Measurements from ENCODE around the gene TM7SF2. TPM values are rescaled to one million over a fixed set of nuclear protein-coding genes. Genes with fewer than 3 reads are reported as not detected.

Gene TM7SF2
- polyA plus RNA-seq, 3 donors = 1.8 to 4.5 (median 1.8) TPM

- no peak for DNase-seq
- H3K4me1 ChIP-seq (ENCODE audit: control insufficient read depth in 1 of 2, insufficient read depth in 2 of 2, low read length in 2 of 2) = peaks cover 8 to 13% of the 10 kb centered on the region in 2 donors
- intact Hi-C loops (cut with micrococcal nuclease) = no loop called here
- H3K27me3 ChIP-seq (ENCODE audit: control insufficient read depth in 2 of 2, insufficient read depth in 2 of 2, low read length in 2 of 2) = no peaks in the 10 kb centered on the region
- no peaks in the 10 kb centered on the region for H4K20me1 ChIP-seq (ENCODE audit: insufficient read depth, low read length)
- H3K79me2 ChIP-seq (ENCODE audit: insufficient read depth, low read length) = no peaks in the 10 kb centered on the region
- no peak overlapping the region for H2AFZ ChIP-seq (ENCODE audit: insufficient read depth, low read depth, low read length, poor library complexity, severe bottlenecking)
- no peak overlapping the region for H3K9ac ChIP-seq (ENCODE audit: insufficient read depth, low read length, poor library complexity, severe bottlenecking)
- H3K4me3 ChIP-seq (replicated peaks in 1 of 3; ENCODE audit: low read depth in 2 of 3, low read length in 3 of 3) = no peak overlapping the region
- H3K27ac Mint-ChIP-seq = no peak overlapping the region
- no peaks in the 10 kb centered on the region for H3K36me3 ChIP-seq (replicated peaks in 1 of 2; ENCODE audit: control insufficient read depth in 1 of 2, insufficient read depth in 2 of 2, low read length in 2 of 2)
- no peak overlapping the region for H3K4me2 ChIP-seq (replicated peaks; ENCODE audit: extremely low read depth, low read length, poor library complexity, severe bottlenecking)
- H3K27ac ChIP-seq (ENCODE audit: low read depth in 1 of 2, low read length in 2 of 2) = no peak overlapping the region
- peaks cover 15% of the 10 kb centered on the region for H3K4me1 Mint-ChIP-seq
- peaks cover 0 to 1% (median 0%) of the 10 kb centered on the region in 3 donors for H3K27me3 Mint-ChIP-seq (ENCODE audit: low read depth in 3 of 3)
- no peaks in the 10 kb centered on the region for H3K9me3 ChIP-seq (replicated peaks in 1 of 2; ENCODE audit: control insufficient read depth in 1 of 2, insufficient read depth in 1 of 2, low read length in 2 of 2)
- no CpG with 5 or more reads among the region's 5 CpGs for WGBS (ENCODE audit: insufficient coverage)
- H3K36me3 Mint-ChIP-seq = no peaks in the 10 kb centered on the region
- no peaks in the 10 kb centered on the region for H3K9me3 Mint-ChIP-seq
- TF ChIP-seq, protein P1, sequence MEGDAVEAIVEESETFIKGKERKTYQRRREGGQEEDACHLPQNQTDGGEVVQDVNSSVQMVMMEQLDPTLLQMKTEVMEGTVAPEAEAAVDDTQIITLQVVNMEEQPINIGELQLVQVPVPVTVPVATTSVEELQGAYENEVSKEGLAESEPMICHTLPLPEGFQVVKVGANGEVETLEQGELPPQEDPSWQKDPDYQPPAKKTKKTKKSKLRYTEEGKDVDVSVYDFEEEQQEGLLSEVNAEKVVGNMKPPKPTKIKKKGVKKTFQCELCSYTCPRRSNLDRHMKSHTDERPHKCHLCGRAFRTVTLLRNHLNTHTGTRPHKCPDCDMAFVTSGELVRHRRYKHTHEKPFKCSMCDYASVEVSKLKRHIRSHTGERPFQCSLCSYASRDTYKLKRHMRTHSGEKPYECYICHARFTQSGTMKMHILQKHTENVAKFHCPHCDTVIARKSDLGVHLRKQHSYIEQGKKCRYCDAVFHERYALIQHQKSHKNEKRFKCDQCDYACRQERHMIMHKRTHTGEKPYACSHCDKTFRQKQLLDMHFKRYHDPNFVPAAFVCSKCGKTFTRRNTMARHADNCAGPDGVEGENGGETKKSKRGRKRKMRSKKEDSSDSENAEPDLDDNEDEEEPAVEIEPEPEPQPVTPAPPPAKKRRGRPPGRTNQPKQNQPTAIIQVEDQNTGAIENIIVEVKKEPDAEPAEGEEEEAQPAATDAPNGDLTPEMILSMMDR (IDR thresholded peaks at IDR 0.05) = no peak
- no peak overlapping the region for H3K4me3 Mint-ChIP-seq
Observed at GRCh38 chr11:65159012-65159411, 47.3 kb downstream of the TM7SF2 start.

GRCh38 chr11:65160643-65161042 is 49.0 kb downstream of the TM7SF2 start:
- Histone ChIP-seq H2AFZ (ENCODE audit: insufficient read depth, low read depth, low read length, poor library complexity, severe bottlenecking) (no peak overlapping the region), H3K4me3 (replicated peaks in 1 of 3; ENCODE audit: low read depth in 2 of 3, low read length in 3 of 3) (no peak overlapping the region), H3K36me3 (replicated peaks in 1 of 2; ENCODE audit: control insufficient read depth in 1 of 2, insufficient read depth in 2 of 2, low read length in 2 of 2) (no peaks in the 10 kb centered on the region), H3K4me2 (replicated peaks; ENCODE audit: extremely low read depth, low read length, poor library complexity, severe bottlenecking) (no peak overlapping the region), H3K4me1 (ENCODE audit: control insufficient read depth in 1 of 2, insufficient read depth in 2 of 2, low read length in 2 of 2) (peaks cover 8 to 12% of the 10 kb centered on the region in 2 donors), H3K9me3 (replicated peaks in 1 of 2; ENCODE audit: control insufficient read depth in 1 of 2, insufficient read depth in 1 of 2, low read length in 2 of 2) (no peaks in the 10 kb centered on the region), H3K27ac (ENCODE audit: low read depth in 1 of 2, low read length in 2 of 2) (no peak overlapping the region), H3K9ac (ENCODE audit: insufficient read depth, low read length, poor library complexity, severe bottlenecking) (no peak overlapping the region), H3K79me2 (ENCODE audit: insufficient read depth, low read length) (no peaks in the 10 kb centered on the region), H3K27me3 (ENCODE audit: control insufficient read depth in 2 of 2, insufficient read depth in 2 of 2, low read length in 2 of 2) (no peaks in the 10 kb centered on the region), H4K20me1 (ENCODE audit: insufficient read depth, low read length) (no peaks in the 10 kb centered on the region)
- peaks cover 15% of the 10 kb centered on the region for H3K4me1 Mint-ChIP-seq
- no peak for DNase-seq
- H3K36me3 Mint-ChIP-seq = no peaks in the 10 kb centered on the region
- peaks cover 0 to 1% (median 1%) of the 10 kb centered on the region in 3 donors for H3K27me3 Mint-ChIP-seq (ENCODE audit: low read depth in 3 of 3)
- intact Hi-C loops (cut with micrococcal nuclease) = no loop called here
- 100% methylated on average over 1 of the region's 3 CpGs for WGBS (ENCODE audit: insufficient coverage)
- no peaks in the 10 kb centered on the region for H3K9me3 Mint-ChIP-seq
- no peak overlapping the region for H3K4me3 Mint-ChIP-seq
- TF ChIP-seq, protein P1 (IDR thresholded peaks at IDR 0.05) = no peak
- H3K27ac Mint-ChIP-seq = no peak overlapping the region
